GM12878 (cell line): ENCODE measurements around the gene CNOT3. TPM values are rescaled to one million over a fixed set of nuclear protein-coding genes. Genes with fewer than 3 reads are reported as not detected.

Source experiments
- ATAC-seq: fragments of 200-7000 bp; cut with Tn5 transposase; 3 replicates; pipeline ENCODE4 v1.9.1; 2020; ENCODE audit warnings: mild to moderate bottlenecking, moderate library complexity
- BruUV-seq: library from RNA; stranded (reverse); fragments of 400-500 nt; replicated peaks from 2 replicates; lab custom pipeline; 2021; lab: Mats Ljungman, UMichigan
- CTCF ChIA-PET: fragments of 300-600 bp; sonication (Branson Sonifier 250); formaldehyde crosslinking; extraction: SDS; loops from one replicate; lab custom pipeline; 2021; ENCODE audit warnings: inconsistent platforms; lab: Yijun Ruan, JAX
- POLR2A ChIA-PET: fragments of 350-600 bp; formaldehyde crosslinking; extraction: SDS; loops from one replicate; lab custom pipeline; 2021; ENCODE audit warnings: inconsistent platforms; lab: Charles Lee
- RAD21 ChIA-PET: fragments of 300-600 bp; sonication (Branson Sonifier 250); formaldehyde crosslinking; loops from one replicate; lab custom pipeline; 2023; ENCODE audit warnings: antibody characterized with exemption; ENCODE audit not compliant: unreplicated experiment; lab: Charles Lee
- SMC1A ChIA-PET: fragments of 300-600 bp; sonication (Branson Sonifier 250); formaldehyde crosslinking; loops from one replicate; lab custom pipeline; 2023; ENCODE audit not compliant: unreplicated experiment, uncharacterized antibody; lab: Charles Lee
- DNase-seq: peaks from one replicate; pipeline ENCODE4 v3.0.0-alpha.2; 2011; ENCODE audit warnings: low read depth, low spot score
- FAIRE-seq: peaks from 3 replicates; lab custom pipeline; 2011; peaks lifted over from hg19 to GRCh38; lab: Jason Lieb, UNC
- H2AFZ ChIP-seq: 2 replicates; pipeline ENCODE4 v1.6.0; 2011; ENCODE audit warnings: low read depth, low read length, control low read depth; ENCODE audit not compliant: control insufficient read depth
- H3K27ac ChIP-seq: 2 replicates; pipeline ENCODE4 v1.5.1; 2011; ENCODE audit warnings: control low read depth; ENCODE audit not compliant: control insufficient read depth, insufficient read depth
- H3K27me3 ChIP-seq, 2 experiments: replicated peaks in 1 of 2; 2 replicates each; pipeline versions ENCODE4 v1.6.0 to v1.6.1; 2011; ENCODE audit warnings: low read length in 1 of 2; ENCODE audit not compliant: control insufficient read depth in 2 of 2, insufficient read depth in 2 of 2
- H3K36me3 ChIP-seq, 2 experiments: 2 replicates each; pipeline ENCODE4 v1.5.1; 2011; ENCODE audit warnings: low read length in 1 of 2; ENCODE audit not compliant: control insufficient read depth in 2 of 2, insufficient read depth in 2 of 2
- H3K4me1 ChIP-seq: 2 replicates; pipeline ENCODE4 v1.6.1; 2011; ENCODE audit warnings: mild to moderate bottlenecking, low read length, moderate library complexity, mixed read lengths; ENCODE audit not compliant: control insufficient read depth, insufficient read depth
- H3K4me2 ChIP-seq: 2 replicates; pipeline ENCODE4 v1.6.0; 2011; ENCODE audit warnings: control low read depth; ENCODE audit not compliant: control insufficient read depth, insufficient read depth
- H3K4me3 ChIP-seq: fragments of 200-600 bp; sonication (generic); 2 replicates; pipeline ENCODE4 v1.5.1; 2016
- H3K79me2 ChIP-seq: 2 replicates; pipeline ENCODE4 v1.6.0; 2011; ENCODE audit warnings: low read length; ENCODE audit not compliant: control insufficient read depth, insufficient read depth
- H3K9ac ChIP-seq: 2 replicates; pipeline ENCODE4 v1.8.0; 2011; ENCODE audit warnings: low read length, control low read depth, mixed read lengths; ENCODE audit not compliant: control insufficient read depth, insufficient read depth
- H3K9me3 ChIP-seq: replicated peaks from 3 replicates; pipeline ENCODE4 v1.5.1; 2011; ENCODE audit warnings: mild to moderate bottlenecking, low read length; ENCODE audit not compliant: control insufficient read depth, insufficient read depth
- H4K20me1 ChIP-seq: 2 replicates; pipeline ENCODE4 v1.6.0; 2011; ENCODE audit not compliant: control insufficient read depth, insufficient read depth
- BACH1 ChIP-seq: fragments of 450-650 bp; IDR thresholded peaks from 2 replicates; pipeline ENCODE4 v1.6.1; 2017; ENCODE audit warnings: mild to moderate bottlenecking, borderline replicate concordance
- BCL11A ChIP-seq: IDR thresholded peaks from 2 replicates; pipeline ENCODE4 v1.6.1; 2011; ENCODE audit warnings: low read depth, low read length
- ETV6 ChIP-seq, 2 experiments: fragments of 450-650 bp in 1 of 2; IDR thresholded peaks in 1 of 2; conservative IDR thresholded peaks in 1 of 2; 2 replicates each; pipeline ENCODE4 v1.6.1; 2014; ENCODE audit warnings: antibody characterized with exemption in 1 of 2, borderline replicate concordance in 1 of 2, low read depth in 1 of 2, mild to moderate bottlenecking in 1 of 2, moderate library complexity in 1 of 2
- IRF4 ChIP-seq: IDR thresholded peaks from 2 replicates; pipeline ENCODE4 v1.6.1; 2011; ENCODE audit warnings: low read depth, low read length
- MYC ChIP-seq: IDR thresholded peaks from 2 replicates; pipeline ENCODE4 v1.6.1; 2011; ENCODE audit warnings: mild to moderate bottlenecking, low read length, moderate library complexity, inconsistent platforms; ENCODE audit not compliant: insufficient read depth, insufficient replicate concordance, insufficient read length, severe bottlenecking
- NBN ChIP-seq: fragments of 450-650 bp; IDR thresholded peaks from 2 replicates; pipeline ENCODE4 v1.6.1; 2016
- NFYB ChIP-seq: IDR thresholded peaks from 2 replicates; pipeline ENCODE4 v1.6.1; 2011; ENCODE audit warnings: low read depth, mild to moderate bottlenecking, low read length, improper control_type of control experiment, moderate library complexity; ENCODE audit not compliant: insufficient read depth
- ZNF384 ChIP-seq: IDR thresholded peaks from 2 replicates; pipeline ENCODE4 v1.6.1; 2012; ENCODE audit warnings: low read depth, mild to moderate bottlenecking, low read length, improper control_type of control experiment, borderline replicate concordance
- WGBS: methylation state at CpG from one replicate; pipeline ENCODE4 v1.1.6; 2016; ENCODE audit warnings: low lambda C conversion rate; ENCODE audit not compliant: insufficient replicate concordance, insufficient coverage; ENCODE audit errors: missing lambda C conversion rate; 5-methylcytosine and 5-hydroxymethylcytosine counted together
- in situ Hi-C: fragments of 300-500 bp; cut with MboI; formaldehyde crosslinking; loops from 9 replicates; pipeline ENCODE4 v1.14.3; 2018; ENCODE audit warnings: mixed read lengths
- intact Hi-C: fragments of 100-400 bp; cut with micrococcal nuclease; formaldehyde crosslinking; loops from one replicate; pipeline ENCODE4 v1.14.2; 2022; ENCODE audit not compliant: unreplicated experiment
- polyA plus RNA-seq, 11 experiments: library from polyadenylated mRNA; depleted of rRNA in 4 of 11; unstranded in 6 of 11; stranded (reverse) in 5 of 11; fragments of >200 nt; fragmentation: Nextera tagmentation in 4 of 11; fragmentation: Illumina TruSeq in 1 of 11; extraction: Ambion mirVana in 4 of 11; extraction: Trizol in 1 of 11; gene quantifications; 1 replicate in 1 of 11; 2 replicates in 10 of 11; pipeline versions ENCODE4 v1.2.1 to v1.2.3, GENCODE V29; 2011 to 2016; ENCODE audit warnings: inconsistent platforms in 2 of 11, missing spikeins in 2 of 11, low read depth in 1 of 11
- total RNA-seq, 4 experiments: library from RNA; depleted of rRNA in 3 of 4; stranded (reverse); fragments of >200 nt in 3 of 4; fragmentation: Illumina TruSeq in 1 of 4; extraction: Trizol in 1 of 4; gene quantifications; 2 replicates each; pipeline versions ENCODE4 v1.2.1 to v1.2.3, GENCODE V29; 2013 to 2021
- TF ChIP-seq, protein P1 (sequence below): fragments of 450-650 bp; formaldehyde crosslinking; IDR thresholded peaks from 2 replicates; pipeline ENCODE4 v1.5.0; 2022; ENCODE audit warnings: mild to moderate bottlenecking, missing genetic modification characterization
- TF ChIP-seq, protein P2 (sequence below): IDR thresholded peaks from 2 replicates; pipeline ENCODE4 v1.6.1; 2011; ENCODE audit warnings: borderline replicate concordance, low read depth, mild to moderate bottlenecking, moderate library complexity, low read length; ENCODE audit not compliant: insufficient read depth, poor library complexity, severe bottlenecking
- TF ChIP-seq, protein P3 (sequence below): fragments of 450-650 bp; IDR thresholded peaks from 2 replicates; pipeline ENCODE4 v1.6.1; 2018; ENCODE audit warnings: mild to moderate bottlenecking, low read depth, moderate library complexity; ENCODE audit not compliant: partially characterized antibody

CNOT3 gene
- total and polyA plus RNA-seq, 10 of the 15 experiments (the other 5 are each of a cell fraction or from before 2014, with no cell fraction given), result 0.14 to 45.1 (median 14.0) TPM

DNA sequence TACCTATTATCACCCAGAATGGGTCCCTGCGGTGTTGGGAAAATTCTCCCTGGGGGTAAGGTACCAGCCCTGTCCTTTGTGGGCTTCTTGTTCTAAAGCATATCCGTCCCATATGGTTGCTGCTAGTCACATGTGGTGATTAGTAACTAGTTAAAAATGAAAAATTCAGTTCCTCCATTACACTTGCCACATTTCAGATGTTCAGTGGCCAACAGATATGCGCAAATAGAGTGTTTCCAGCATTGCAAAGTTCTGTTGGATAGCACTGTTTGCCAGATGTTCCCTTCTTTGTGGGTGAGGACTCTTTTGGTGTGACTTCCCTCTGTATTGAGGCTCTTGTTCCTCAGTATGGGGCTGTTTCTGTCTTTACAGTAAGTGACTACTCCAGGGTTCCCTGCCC lies 3.8 kb downstream of the CNOT3 start:
- no peak overlapping the region for H3K4me2 ChIP-seq
- H2AFZ ChIP-seq, result no peak overlapping the region
- TF ChIP-seq BACH1 (no peak), MYC (no peak), IRF4 (no peak), BCL11A (no peak), NFYB (no peak), ZNF384 (no peak), NBN (no peak), ETV6 (conservative IDR thresholded peaks at IDR 0.05 in 1 of 2, IDR thresholded peaks at IDR 0.05 in 1 of 2; ENCODE audit: borderline replicate concordance in 1 of 2, low read depth in 1 of 2) (no peak)
- TF ChIP-seq, protein P1, sequence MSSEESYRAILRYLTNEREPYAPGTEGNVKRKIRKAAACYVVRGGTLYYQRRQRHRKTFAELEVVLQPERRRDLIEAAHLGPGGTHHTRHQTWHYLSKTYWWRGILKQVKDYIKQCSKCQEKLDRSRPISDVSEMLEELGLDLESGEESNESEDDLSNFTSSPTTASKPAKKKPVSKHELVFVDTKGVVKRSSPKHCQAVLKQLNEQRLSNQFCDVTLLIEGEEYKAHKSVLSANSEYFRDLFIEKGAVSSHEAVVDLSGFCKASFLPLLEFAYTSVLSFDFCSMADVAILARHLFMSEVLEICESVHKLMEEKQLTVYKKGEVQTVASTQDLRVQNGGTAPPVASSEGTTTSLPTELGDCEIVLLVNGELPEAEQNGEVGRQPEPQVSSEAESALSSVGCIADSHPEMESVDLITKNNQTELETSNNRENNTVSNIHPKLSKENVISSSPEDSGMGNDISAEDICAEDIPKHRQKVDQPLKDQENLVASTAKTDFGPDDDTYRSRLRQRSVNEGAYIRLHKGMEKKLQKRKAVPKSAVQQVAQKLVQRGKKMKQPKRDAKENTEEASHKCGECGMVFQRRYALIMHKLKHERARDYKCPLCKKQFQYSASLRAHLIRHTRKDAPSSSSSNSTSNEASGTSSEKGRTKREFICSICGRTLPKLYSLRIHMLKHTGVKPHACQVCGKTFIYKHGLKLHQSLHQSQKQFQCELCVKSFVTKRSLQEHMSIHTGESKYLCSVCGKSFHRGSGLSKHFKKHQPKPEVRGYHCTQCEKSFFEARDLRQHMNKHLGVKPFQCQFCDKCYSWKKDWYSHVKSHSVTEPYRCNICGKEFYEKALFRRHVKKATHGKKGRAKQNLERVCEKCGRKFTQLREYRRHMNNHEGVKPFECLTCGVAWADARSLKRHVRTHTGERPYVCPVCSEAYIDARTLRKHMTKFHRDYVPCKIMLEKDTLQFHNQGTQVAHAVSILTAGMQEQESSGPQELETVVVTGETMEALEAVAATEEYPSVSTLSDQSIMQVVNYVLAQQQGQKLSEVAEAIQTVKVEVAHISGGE (CRISPR knock-in tag), result no peak
- TF ChIP-seq, protein P2, sequence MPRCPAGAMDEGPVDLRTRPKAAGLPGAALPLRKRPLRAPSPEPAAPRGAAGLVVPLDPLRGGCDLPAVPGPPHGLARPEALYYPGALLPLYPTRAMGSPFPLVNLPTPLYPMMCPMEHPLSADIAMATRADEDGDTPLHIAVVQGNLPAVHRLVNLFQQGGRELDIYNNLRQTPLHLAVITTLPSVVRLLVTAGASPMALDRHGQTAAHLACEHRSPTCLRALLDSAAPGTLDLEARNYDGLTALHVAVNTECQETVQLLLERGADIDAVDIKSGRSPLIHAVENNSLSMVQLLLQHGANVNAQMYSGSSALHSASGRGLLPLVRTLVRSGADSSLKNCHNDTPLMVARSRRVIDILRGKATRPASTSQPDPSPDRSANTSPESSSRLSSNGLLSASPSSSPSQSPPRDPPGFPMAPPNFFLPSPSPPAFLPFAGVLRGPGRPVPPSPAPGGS, result no peak
- TF ChIP-seq, protein P3, sequence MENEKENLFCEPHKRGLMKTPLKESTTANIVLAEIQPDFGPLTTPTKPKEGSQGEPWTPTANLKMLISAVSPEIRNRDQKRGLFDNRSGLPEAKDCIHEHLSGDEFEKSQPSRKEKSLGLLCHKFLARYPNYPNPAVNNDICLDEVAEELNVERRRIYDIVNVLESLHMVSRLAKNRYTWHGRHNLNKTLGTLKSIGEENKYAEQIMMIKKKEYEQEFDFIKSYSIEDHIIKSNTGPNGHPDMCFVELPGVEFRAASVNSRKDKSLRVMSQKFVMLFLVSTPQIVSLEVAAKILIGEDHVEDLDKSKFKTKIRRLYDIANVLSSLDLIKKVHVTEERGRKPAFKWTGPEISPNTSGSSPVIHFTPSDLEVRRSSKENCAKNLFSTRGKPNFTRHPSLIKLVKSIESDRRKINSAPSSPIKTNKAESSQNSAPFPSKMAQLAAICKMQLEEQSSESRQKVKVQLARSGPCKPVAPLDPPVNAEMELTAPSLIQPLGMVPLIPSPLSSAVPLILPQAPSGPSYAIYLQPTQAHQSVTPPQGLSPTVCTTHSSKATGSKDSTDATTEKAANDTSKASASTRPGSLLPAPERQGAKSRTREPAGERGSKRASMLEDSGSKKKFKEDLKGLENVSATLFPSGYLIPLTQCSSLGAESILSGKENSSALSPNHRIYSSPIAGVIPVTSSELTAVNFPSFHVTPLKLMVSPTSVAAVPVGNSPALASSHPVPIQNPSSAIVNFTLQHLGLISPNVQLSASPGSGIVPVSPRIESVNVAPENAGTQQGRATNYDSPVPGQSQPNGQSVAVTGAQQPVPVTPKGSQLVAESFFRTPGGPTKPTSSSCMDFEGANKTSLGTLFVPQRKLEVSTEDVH, result no peak
- no peak overlapping the region for H3K9ac ChIP-seq
- no TSS peak for BruUV-seq
- FAIRE-seq, result no peak
- peaks cover 28 to 30% of the 10 kb centered on the region in 2 experiments; a peak in 3 of 4 replicates for H3K36me3 ChIP-seq
- peaks cover 13% of the 10 kb centered on the region for H3K4me1 ChIP-seq
- no peaks in the 10 kb centered on the region for H3K27me3 ChIP-seq
- H3K27ac ChIP-seq, result no peak overlapping the region
- in situ Hi-C loops (loop anchor here (25.0 kb wide), 1 partner anchor 1521 kb away; the partner anchor contains the start of gene U2AF2), intact Hi-C loops (no loop called here)
- H3K4me3 ChIP-seq, result no peak overlapping the region
- ChIA-PET RAD21 (no interaction called here), POLR2A (no interaction called here), CTCF (no interaction called here), SMC1A (no interaction called here)
- ATAC-seq, result no peak
- 96% methylated on average over 3 of the region's 3 CpGs for WGBS
- no peak for DNase-seq
- peaks cover 40% of the 10 kb centered on the region for H3K79me2 ChIP-seq
- no peaks in the 10 kb centered on the region for H3K9me3 ChIP-seq
- peaks cover 12% of the 10 kb centered on the region for H4K20me1 ChIP-seq
